WTC11 (cell line): ENCODE data around the gene PRR19. TPM values are rescaled to one million over a fixed set of nuclear protein-coding genes. Genes with fewer than 3 reads are reported as not detected.

Source experiments
- ATAC-seq: fragments of 200-7000 bp; cut with Tn5 transposase; 2 replicates; pipeline ENCODE4 v1.10.0; 2021; ENCODE audit warnings: mild to moderate bottlenecking, moderate library complexity
- CTCF ChIA-PET: fragments of 300-600 bp; sonication (Branson Sonifier 250); formaldehyde crosslinking; loops from one replicate; lab custom pipeline; 2021; ENCODE audit warnings: antibody characterized with exemption; lab: Charles Lee
- POLR2A ChIA-PET: fragments of 350-600 bp; sonication (Branson Sonifier 250); formaldehyde crosslinking; loops from one replicate; lab custom pipeline; 2021; ENCODE audit warnings: antibody characterized with exemption; lab: Charles Lee
- DNase-seq: peaks from one replicate; pipeline ENCODE4 v3.0.0; 2021; ENCODE audit warnings: low spot score
- H3K27ac Mint-ChIP-seq: 2 replicates; pipeline ENCODE4 v1.8.0; 2021; ENCODE audit warnings: mixed read lengths
- H3K27me3 Mint-ChIP-seq: 2 replicates; pipeline ENCODE4 v1.8.0; 2021; ENCODE audit warnings: low read depth, mild to moderate bottlenecking, moderate library complexity, mixed read lengths
- H3K36me3 Mint-ChIP-seq: 2 replicates; pipeline ENCODE4 v1.8.0; 2021; ENCODE audit warnings: mixed read lengths
- H3K4me1 Mint-ChIP-seq: 2 replicates; pipeline ENCODE4 v1.8.0; 2022; ENCODE audit warnings: mixed read lengths
- H3K4me3 Mint-ChIP-seq: 2 replicates; pipeline ENCODE4 v1.8.0; 2021; ENCODE audit warnings: mild to moderate bottlenecking, moderate library complexity, mixed read lengths
- H3K9me3 Mint-ChIP-seq: 2 replicates; pipeline ENCODE4 v1.8.0; 2021; ENCODE audit warnings: mixed read lengths
- ATF1 ChIP-seq: sonication (generic); formaldehyde crosslinking; IDR thresholded peaks from 2 replicates; pipeline ENCODE4 v1.8.1; 2023; ENCODE audit warnings: mild to moderate bottlenecking, moderate library complexity, missing genetic modification reagents
- ERG ChIP-seq: fragments of 250-450 bp; sonication (Bioruptor Pico); IDR thresholded peaks from 2 replicates; pipeline ENCODE4 v1.8.0; 2021; ENCODE audit warnings: mild to moderate bottlenecking
- JAZF1 ChIP-seq: fragments of 250-450 bp; sonication (Bioruptor Pico); IDR thresholded peaks from 2 replicates; pipeline ENCODE4 v1.9.0; 2021; ENCODE audit warnings: moderate library complexity, mild to moderate bottlenecking, inconsistent platforms
- MXD4 ChIP-seq: fragments of 250-450 bp; sonication (Bioruptor Pico); IDR thresholded peaks from 2 replicates; pipeline ENCODE4 v1.8.0; 2021; ENCODE audit warnings: mild to moderate bottlenecking, moderate library complexity, borderline replicate concordance
- NFE2L1 ChIP-seq: sonication (generic); formaldehyde crosslinking; IDR thresholded peaks from 2 replicates; pipeline ENCODE4 v1.8.1; 2023; ENCODE audit warnings: missing genetic modification reagents
- TEAD4 ChIP-seq: sonication (generic); formaldehyde crosslinking; IDR thresholded peaks from 2 replicates; pipeline ENCODE4 v1.8.0; 2022; ENCODE audit warnings: mild to moderate bottlenecking, missing genetic modification reagents
- ZMAT4 ChIP-seq: fragments of 250-450 bp; sonication (Bioruptor Pico); IDR thresholded peaks from 2 replicates; pipeline ENCODE4 v1.9.0; 2021; ENCODE audit warnings: mild to moderate bottlenecking
- ZNF121 ChIP-seq: sonication (generic); formaldehyde crosslinking; IDR thresholded peaks from 2 replicates; pipeline ENCODE4 v1.8.0; 2023; ENCODE audit warnings: missing genetic modification reagents
- ZNF138 ChIP-seq: sonication (generic); formaldehyde crosslinking; conservative IDR thresholded peaks from 2 replicates; pipeline ENCODE4 v1.8.1; 2022; ENCODE audit warnings: mild to moderate bottlenecking, moderate library complexity, missing genetic modification reagents
- ZNF232 ChIP-seq: sonication (generic); formaldehyde crosslinking; IDR thresholded peaks from 2 replicates; pipeline ENCODE4 v1.8.0; 2022; ENCODE audit warnings: mild to moderate bottlenecking, missing genetic modification reagents
- ZNF263 ChIP-seq: sonication (generic); formaldehyde crosslinking; IDR thresholded peaks from 2 replicates; pipeline ENCODE4 v1.8.1; 2022; ENCODE audit warnings: low read depth, mild to moderate bottlenecking, moderate library complexity, missing genetic modification reagents
- ZNF671 ChIP-seq: fragments of 250-450 bp; sonication (Bioruptor Pico); IDR thresholded peaks from 2 replicates; pipeline ENCODE4 v1.8.0; 2021; ENCODE audit warnings: mild to moderate bottlenecking
- total RNA-seq: library from RNA; stranded (reverse); gene quantifications from 3 replicates; pipeline ENCODE4 v1.2.3, GENCODE V29; 2021
- TF ChIP-seq, protein P1 (sequence below): sonication (generic); formaldehyde crosslinking; IDR thresholded peaks from 2 replicates; pipeline ENCODE4 v1.8.0; 2022; ENCODE audit warnings: missing genetic modification reagents
- TF ChIP-seq, protein P2 (sequence below): sonication (generic); formaldehyde crosslinking; IDR thresholded peaks from 2 replicates; pipeline ENCODE4 v1.8.1; 2022; ENCODE audit warnings: missing genetic modification reagents, borderline replicate concordance
- TF ChIP-seq, protein P3 (sequence below): sonication (generic); formaldehyde crosslinking; IDR thresholded peaks from 2 replicates; pipeline ENCODE4 v1.8.1; 2023; ENCODE audit warnings: mild to moderate bottlenecking, missing genetic modification reagents, moderate library complexity

Gene PRR19
- total RNA-seq, 1 experiment from 2014 or later = 3.7 TPM

DNA sequence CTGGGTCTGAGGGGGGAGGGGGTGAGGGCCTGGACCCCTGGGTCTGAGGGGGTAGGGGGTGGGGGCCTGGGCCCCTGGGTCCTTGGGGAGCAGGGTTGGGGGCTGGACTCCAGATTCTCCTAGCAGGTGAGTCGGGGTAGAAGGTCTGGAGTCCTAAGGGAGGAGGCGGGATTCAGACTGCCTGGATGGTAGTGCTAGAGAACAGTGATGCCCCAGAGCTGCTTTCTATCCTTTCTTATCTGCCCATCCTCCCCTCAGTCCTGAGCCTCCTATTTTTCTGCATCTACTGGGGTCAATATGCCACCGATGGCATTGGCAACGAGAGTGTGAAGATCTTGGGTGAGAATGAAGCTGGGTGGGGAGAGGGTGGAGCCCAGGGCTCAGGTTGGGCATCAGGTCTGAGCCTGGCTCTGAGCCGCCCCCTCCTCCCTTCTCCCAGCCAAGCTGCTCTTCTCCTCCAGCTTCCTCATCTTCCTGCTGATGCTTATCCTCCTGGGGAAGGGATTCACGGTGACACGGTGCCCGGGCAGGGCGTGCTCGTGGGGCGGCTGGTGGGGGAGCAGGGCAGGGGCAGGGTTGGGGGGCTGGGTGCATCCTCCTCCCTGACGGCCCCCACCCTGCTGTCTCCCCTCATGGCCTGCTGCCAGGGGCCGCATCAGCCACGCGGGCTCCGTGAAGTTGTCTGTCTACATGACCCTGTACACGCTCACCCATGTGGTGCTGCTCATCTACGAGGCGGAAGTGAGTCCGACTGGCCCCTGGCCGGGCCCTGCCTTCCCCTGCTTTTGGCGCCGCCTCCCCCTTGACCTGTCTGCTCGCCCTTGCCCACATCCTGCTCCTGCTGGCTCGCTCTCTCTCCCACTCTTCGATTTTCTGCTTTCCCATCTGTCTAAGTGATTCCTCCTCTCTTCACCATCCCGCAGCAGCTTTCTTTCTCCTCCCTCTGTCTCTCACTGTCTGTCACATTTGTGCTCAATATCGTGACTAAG lies 14.6 kb downstream of the PRR19 start:
- no peak for TF ChIP-seq JAZF1 (CRISPR knock-in tag)
- no peak for TF ChIP-seq ZNF671
- no peak for TF ChIP-seq ZNF263 (CRISPR knock-in tag)
- no peak for TF ChIP-seq ZNF138
- TF ChIP-seq, protein P1, sequence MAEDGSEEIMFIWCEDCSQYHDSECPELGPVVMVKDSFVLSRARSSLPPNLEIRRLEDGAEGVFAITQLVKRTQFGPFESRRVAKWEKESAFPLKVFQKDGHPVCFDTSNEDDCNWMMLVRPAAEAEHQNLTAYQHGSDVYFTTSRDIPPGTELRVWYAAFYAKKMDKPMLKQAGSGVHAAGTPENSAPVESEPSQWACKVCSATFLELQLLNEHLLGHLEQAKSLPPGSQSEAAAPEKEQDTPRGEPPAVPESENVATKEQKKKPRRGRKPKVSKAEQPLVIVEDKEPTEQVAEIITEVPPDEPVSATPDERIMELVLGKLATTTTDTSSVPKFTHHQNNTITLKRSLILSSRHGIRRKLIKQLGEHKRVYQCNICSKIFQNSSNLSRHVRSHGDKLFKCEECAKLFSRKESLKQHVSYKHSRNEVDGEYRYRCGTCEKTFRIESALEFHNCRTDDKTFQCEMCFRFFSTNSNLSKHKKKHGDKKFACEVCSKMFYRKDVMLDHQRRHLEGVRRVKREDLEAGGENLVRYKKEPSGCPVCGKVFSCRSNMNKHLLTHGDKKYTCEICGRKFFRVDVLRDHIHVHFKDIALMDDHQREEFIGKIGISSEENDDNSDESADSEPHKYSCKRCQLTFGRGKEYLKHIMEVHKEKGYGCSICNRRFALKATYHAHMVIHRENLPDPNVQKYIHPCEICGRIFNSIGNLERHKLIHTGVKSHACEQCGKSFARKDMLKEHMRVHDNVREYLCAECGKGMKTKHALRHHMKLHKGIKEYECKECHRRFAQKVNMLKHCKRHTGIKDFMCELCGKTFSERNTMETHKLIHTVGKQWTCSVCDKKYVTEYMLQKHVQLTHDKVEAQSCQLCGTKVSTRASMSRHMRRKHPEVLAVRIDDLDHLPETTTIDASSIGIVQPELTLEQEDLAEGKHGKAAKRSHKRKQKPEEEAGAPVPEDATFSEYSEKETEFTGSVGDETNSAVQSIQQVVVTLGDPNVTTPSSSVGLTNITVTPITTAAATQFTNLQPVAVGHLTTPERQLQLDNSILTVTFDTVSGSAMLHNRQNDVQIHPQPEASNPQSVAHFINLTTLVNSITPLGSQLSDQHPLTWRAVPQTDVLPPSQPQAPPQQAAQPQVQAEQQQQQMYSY (CRISPR knock-in tag) = no peak
- no peak for TF ChIP-seq ERG (CRISPR knock-in tag)
- no peak for TF ChIP-seq ZNF232 (CRISPR knock-in tag)
- TF ChIP-seq ATF1 (CRISPR knock-in tag) = no peak
- no peak for TF ChIP-seq ZMAT4 (CRISPR knock-in tag)
- TF ChIP-seq, all 79 proteins: peak for 0
- Mint-ChIP-seq H3K4me3 (no peak overlapping the region), H3K4me1 (peaks cover 14% of the 10 kb centered on the region), H3K9me3 (no peaks in the 10 kb centered on the region), H3K36me3 (no peaks in the 10 kb centered on the region), H3K27me3 (peaks cover 43% of the 10 kb centered on the region), H3K27ac (no peak overlapping the region)
- no peak for DNase-seq
- POLR2A ChIA-PET = no interaction called here
- ATAC-seq = no peak
- CTCF ChIA-PET = interaction anchor here (1.0 to 1.4 kb wide), 4 partner anchors 27 to 208 kb away, joined by 3 to 4 read pairs (median 4); no protein-coding TSS in a partner anchor

- peaks cover 14% of the 10 kb centered on the region for H3K4me1 Mint-ChIP-seq
- ATAC-seq = no peak
- no peak overlapping the region for H3K27ac Mint-ChIP-seq
- H3K27me3 Mint-ChIP-seq = peaks cover 48% of the 10 kb centered on the region
- ChIA-PET CTCF (interaction anchor here (1.3 kb wide), 1 partner anchor 209 kb away, joined by 3 read pairs; no protein-coding TSS in a partner anchor), POLR2A (no interaction called here)
- no peaks in the 10 kb centered on the region for H3K36me3 Mint-ChIP-seq
- DNase-seq = no peak
- no peak overlapping the region for H3K4me3 Mint-ChIP-seq
- no peaks in the 10 kb centered on the region for H3K9me3 Mint-ChIP-seq
- TF ChIP-seq, protein P2, sequence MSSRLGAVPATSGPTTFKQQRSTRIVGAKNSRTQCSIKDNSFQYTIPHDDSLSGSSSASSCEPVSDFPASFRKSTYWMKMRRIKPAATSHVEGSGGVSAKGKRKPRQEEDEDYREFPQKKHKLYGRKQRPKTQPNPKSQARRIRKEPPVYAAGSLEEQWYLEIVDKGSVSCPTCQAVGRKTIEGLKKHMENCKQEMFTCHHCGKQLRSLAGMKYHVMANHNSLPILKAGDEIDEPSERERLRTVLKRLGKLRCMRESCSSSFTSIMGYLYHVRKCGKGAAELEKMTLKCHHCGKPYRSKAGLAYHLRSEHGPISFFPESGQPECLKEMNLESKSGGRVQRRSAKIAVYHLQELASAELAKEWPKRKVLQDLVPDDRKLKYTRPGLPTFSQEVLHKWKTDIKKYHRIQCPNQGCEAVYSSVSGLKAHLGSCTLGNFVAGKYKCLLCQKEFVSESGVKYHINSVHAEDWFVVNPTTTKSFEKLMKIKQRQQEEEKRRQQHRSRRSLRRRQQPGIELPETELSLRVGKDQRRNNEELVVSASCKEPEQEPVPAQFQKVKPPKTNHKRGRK = no peak
- TF ChIP-seq MXD4 (CRISPR knock-in tag) (no peak), NFE2L1 (no peak)
Measured at GRCh38 chr19:42317535-42317934, 15.6 kb downstream of the PRR19 start.

- Mint-ChIP-seq H3K9me3 (no peaks in the 10 kb centered on the region), H3K27ac (no peak overlapping the region), H3K4me3 (no peak overlapping the region)
- TF ChIP-seq TEAD4 (CRISPR knock-in tag) (no peak), ZNF121 (no peak)
- TF ChIP-seq, protein P3, sequence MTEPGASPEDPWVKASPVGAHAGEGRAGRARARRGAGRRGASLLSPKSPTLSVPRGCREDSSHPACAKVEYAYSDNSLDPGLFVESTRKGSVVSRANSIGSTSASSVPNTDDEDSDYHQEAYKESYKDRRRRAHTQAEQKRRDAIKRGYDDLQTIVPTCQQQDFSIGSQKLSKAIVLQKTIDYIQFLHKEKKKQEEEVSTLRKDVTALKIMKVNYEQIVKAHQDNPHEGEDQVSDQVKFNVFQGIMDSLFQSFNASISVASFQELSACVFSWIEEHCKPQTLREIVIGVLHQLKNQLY (CRISPR knock-in tag) = no peak
- TF ChIP-seq, all 79 proteins: peak for 0
- no peaks in the 10 kb centered on the region for H3K36me3 Mint-ChIP-seq
- H3K4me1 Mint-ChIP-seq = peaks cover 11% of the 10 kb centered on the region
- POLR2A ChIA-PET = no interaction called here
- CTCF ChIA-PET = interaction anchor here (0.7 to 2.6 kb wide), 6 partner anchors 8 to 116 kb away, joined by 3 to 13 read pairs (median 4); partner anchors contain the start of gene TMEM145
- ATAC-seq = no peak
- no peak for DNase-seq
- H3K27me3 Mint-ChIP-seq = peaks cover 44% of the 10 kb centered on the region
Measured at GRCh38 chr19:42322305-42322704, 20.4 kb downstream of the PRR19 start.
